Loucy (cell line): ENCODE data around the gene EIF3B.

ENCODE experiments used
- H2AFZ ChIP-seq: fragments of 200-600 bp; sonication (generic); 2 replicates; pipeline ENCODE4 v1.6.0; 2016; ENCODE audit warnings: antibody characterized with exemption, mild to moderate bottlenecking, low read length, moderate library complexity
- H3F3A ChIP-seq: fragments of 200-600 bp; 2 replicates; pipeline ENCODE4 v1.6.0; 2016; ENCODE audit warnings: antibody characterized with exemption, low read depth, mild to moderate bottlenecking
- H3K27me3 ChIP-seq: fragments of 200-600 bp; sonication (generic); 2 replicates; pipeline ENCODE4 v1.6.1; 2014; ENCODE audit warnings: low read length, mild to moderate bottlenecking; ENCODE audit not compliant: insufficient read depth, poor library complexity, severe bottlenecking
- H3K36me3 ChIP-seq: fragments of 200-600 bp; sonication (generic); 2 replicates; pipeline ENCODE4 v1.6.1; 2016; ENCODE audit warnings: low read length; ENCODE audit not compliant: insufficient read depth
- H3K4me1 ChIP-seq: fragments of 200-600 bp; sonication (generic); 2 replicates; pipeline ENCODE4 v1.5.1; 2014; ENCODE audit warnings: low read length, mild to moderate bottlenecking; ENCODE audit not compliant: insufficient read depth, poor library complexity, severe bottlenecking
- H3K4me2 ChIP-seq: fragments of 200-600 bp; sonication (generic); 2 replicates; pipeline ENCODE4 v1.6.0; 2014; ENCODE audit warnings: antibody characterized with exemption, low read length, low read depth, mild to moderate bottlenecking; ENCODE audit not compliant: poor library complexity, severe bottlenecking
- H3K4me3 ChIP-seq: fragments of 200-600 bp; sonication (generic); 2 replicates; pipeline ENCODE4 v1.5.1; 2014; ENCODE audit warnings: low read length, mild to moderate bottlenecking, mixed read lengths; ENCODE audit not compliant: poor library complexity, severe bottlenecking
- H3K79me2 ChIP-seq: fragments of 200-600 bp; sonication (generic); 2 replicates; pipeline ENCODE4 v1.6.1; 2014; ENCODE audit warnings: low read length; ENCODE audit not compliant: insufficient read depth
- H3K9ac ChIP-seq: fragments of 200-600 bp; sonication (generic); 2 replicates; pipeline ENCODE4 v1.6.0; 2014; ENCODE audit warnings: mild to moderate bottlenecking, low read depth, low read length, moderate library complexity; ENCODE audit not compliant: poor library complexity, severe bottlenecking
- H3K9me2 ChIP-seq: fragments of 200-600 bp; sonication (generic); replicated peaks from 2 replicates; pipeline ENCODE4 v1.6.1; 2016; ENCODE audit warnings: low read depth, low read length, mixed read lengths
- H3K9me3 ChIP-seq: fragments of 200-600 bp; sonication (generic); 2 replicates; pipeline ENCODE4 v1.6.1; 2014; ENCODE audit warnings: mild to moderate bottlenecking, antibody characterized with exemption, low read length, low read depth; ENCODE audit not compliant: insufficient read depth
- H4K20me1 ChIP-seq: fragments of 200-600 bp; sonication (generic); 2 replicates; pipeline ENCODE4 v1.6.0; 2014; ENCODE audit warnings: antibody characterized with exemption, low read length, mild to moderate bottlenecking; ENCODE audit not compliant: insufficient read depth, poor library complexity, severe bottlenecking
- CTCF ChIP-seq: fragments of 200-600 bp; sonication (generic); conservative IDR thresholded peaks from 2 replicates; pipeline ENCODE4 v1.5.1; 2014; ENCODE audit warnings: mild to moderate bottlenecking, antibody characterized with exemption, low read length
- EZH2phosphoT487 ChIP-seq: fragments of 200-600 bp; IDR thresholded peaks from 2 replicates; pipeline ENCODE4 v1.6.1; 2018; ENCODE audit warnings: antibody characterized with exemption, mild to moderate bottlenecking, moderate library complexity, borderline replicate concordance

EIF3B gene

DNA sequence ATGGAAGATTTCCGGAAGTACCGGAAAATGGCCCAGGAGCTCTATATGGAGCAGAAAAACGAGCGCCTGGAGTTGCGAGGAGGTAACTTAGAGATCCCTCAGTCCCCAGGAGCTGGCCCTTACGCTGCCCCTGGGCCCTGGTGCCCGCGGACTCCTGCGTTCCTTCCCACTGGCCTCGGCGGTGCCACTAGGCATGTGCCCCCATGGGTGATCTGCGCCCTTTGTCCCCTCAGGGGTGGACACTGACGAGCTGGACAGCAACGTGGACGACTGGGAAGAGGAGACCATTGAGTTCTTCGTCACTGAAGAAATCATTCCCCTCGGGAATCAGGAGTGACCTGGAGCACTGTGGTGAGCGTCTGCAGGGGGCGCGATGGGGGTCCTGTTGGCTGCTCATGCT is 24.5 kb downstream of the EIF3B start:
- TF ChIP-seq CTCF (no peak), EZH2phosphoT487 (no peak)
- H3K9ac ChIP-seq, result no peak overlapping the region
- peaks cover 23% of the 10 kb centered on the region for H3K79me2 ChIP-seq
- H3K9me2 ChIP-seq, result no peaks in the 10 kb centered on the region
- no peaks in the 10 kb centered on the region for H3K27me3 ChIP-seq
- no peaks in the 10 kb centered on the region for H3F3A ChIP-seq
- H4K20me1 ChIP-seq, result peaks cover 20% of the 10 kb centered on the region
- peaks cover 80% of the 10 kb centered on the region; the same call in 1 of the 2 replicates for H3K36me3 ChIP-seq
- H3K4me2 ChIP-seq, result no peak overlapping the region
- H3K9me3 ChIP-seq, result no peaks in the 10 kb centered on the region
- H3K4me1 ChIP-seq, result no peaks in the 10 kb centered on the region
- no peak overlapping the region for H3K4me3 ChIP-seq
- no peak overlapping the region for H2AFZ ChIP-seq

- Histone ChIP-seq H3K9ac (no peak overlapping the region), H2AFZ (no peak overlapping the region), H3K36me3 (peaks cover 72% of the 10 kb centered on the region; the same call in 1 of the 2 replicates), H3K27me3 (no peaks in the 10 kb centered on the region), H3K4me3 (no peak overlapping the region), H3K4me2 (no peak overlapping the region), H3K9me3 (no peaks in the 10 kb centered on the region), H3F3A (no peaks in the 10 kb centered on the region), H3K9me2 (no peaks in the 10 kb centered on the region), H4K20me1 (peaks cover 15% of the 10 kb centered on the region), H3K79me2 (peaks cover 23% of the 10 kb centered on the region), H3K4me1 (no peaks in the 10 kb centered on the region)
- TF ChIP-seq CTCF, result no peak
- TF ChIP-seq EZH2phosphoT487, result no peak
Observed at GRCh38 chr7:2379821-2380450, 25.3 kb downstream of the EIF3B start.

DNA sequence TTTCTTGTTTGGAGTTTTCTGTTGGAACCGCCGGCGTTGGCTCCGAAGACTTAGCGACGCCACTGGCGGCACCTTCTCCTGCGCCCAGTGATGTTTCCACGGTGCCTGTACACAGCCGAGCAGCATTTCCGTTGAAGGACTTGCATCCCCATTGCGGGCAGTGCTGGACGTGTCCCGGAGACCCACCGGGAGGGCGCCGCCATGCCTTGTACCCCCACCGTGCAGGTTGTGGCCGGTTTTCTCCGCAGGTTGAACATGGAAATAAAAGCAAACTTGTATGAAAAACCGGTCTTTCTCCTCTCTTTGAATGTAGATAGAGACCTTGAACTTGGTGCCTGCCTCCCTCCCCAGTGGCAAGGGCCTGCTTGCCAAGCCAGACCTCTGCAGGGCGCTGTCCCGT is 25.8 kb downstream of the EIF3B start:
- Histone ChIP-seq H3K4me1 (no peaks in the 10 kb centered on the region), H3K4me3 (no peak overlapping the region), H3K36me3 (peaks cover 66% of the 10 kb centered on the region; the same call in 1 of the 2 replicates), H3K9me3 (no peaks in the 10 kb centered on the region), H3K4me2 (no peak overlapping the region), H3K9me2 (no peaks in the 10 kb centered on the region), H3K27me3 (no peaks in the 10 kb centered on the region), H3K79me2 (peaks cover 21% of the 10 kb centered on the region), H4K20me1 (peaks cover 15% of the 10 kb centered on the region), H2AFZ (no peak overlapping the region), H3F3A (no peaks in the 10 kb centered on the region), H3K9ac (no peak overlapping the region)
- TF ChIP-seq CTCF (no peak), EZH2phosphoT487 (no peak)
